K562 (cell line): ENCODE measurements around the gene CD52. TPM values are rescaled to one million over a fixed set of nuclear protein-coding genes. Genes with fewer than 3 reads are reported as not detected.

Experiments used
- DPF2 ChIP-seq: fragments of 450-650 bp; IDR thresholded peaks from 2 replicates; pipeline ENCODE4 v1.6.1; 2016
- ESRRA ChIP-seq: fragments of 450-650 bp; IDR thresholded peaks from 2 replicates; pipeline ENCODE4 v1.6.1; 2014; ENCODE audit warnings: low read depth, mild to moderate bottlenecking, moderate library complexity, borderline replicate concordance
- ETV5 ChIP-seq: sonication (generic); formaldehyde crosslinking; IDR thresholded peaks from 2 replicates; pipeline ENCODE4 v1.4.0; 2020; ENCODE audit warnings: low read depth, mild to moderate bottlenecking, missing genetic modification reagents
- ETV6 ChIP-seq, 3 experiments: fragments of 150-350 bp in 1 of 3; sonication (generic) in 1 of 3; formaldehyde crosslinking in 1 of 3; IDR thresholded peaks; 2 replicates each; pipeline versions ENCODE4 v1.6.1 to v1.8.0; 2014 to 2022; ENCODE audit warnings: borderline replicate concordance in 2 of 3, low read depth in 2 of 3, antibody characterized with exemption in 1 of 3, low read length in 1 of 3, mild to moderate bottlenecking in 1 of 3, missing genetic modification reagents in 1 of 3
- KDM1A ChIP-seq, 2 experiments: fragments of 450-650 bp; IDR thresholded peaks; 2 replicates each; pipeline ENCODE4 v1.6.1; 2016; ENCODE audit warnings: mild to moderate bottlenecking in 2 of 2
- MAFG ChIP-seq: fragments of 450-650 bp; conservative IDR thresholded peaks from 2 replicates; pipeline ENCODE4 v1.6.1; 2016; ENCODE audit warnings: missing genetic modification characterization, missing compliant biosample characterization
- MCM5 ChIP-seq: fragments of 450-650 bp; IDR thresholded peaks from 2 replicates; pipeline ENCODE4 v1.6.1; 2016; ENCODE audit warnings: low read depth
- MTA1 ChIP-seq: fragments of 450-650 bp; IDR thresholded peaks from 2 replicates; pipeline ENCODE4 v1.6.1; 2017; ENCODE audit warnings: borderline replicate concordance
- MYNN ChIP-seq, 2 experiments: sonication (generic); formaldehyde crosslinking in 1 of 2; IDR thresholded peaks; 2 replicates each; pipeline versions ENCODE4 v1.5.0 to v1.6.1; 2016 to 2020; ENCODE audit warnings: antibody characterized with exemption in 1 of 2, missing genetic modification reagents in 1 of 2
- NCOA1 ChIP-seq: fragments of 450-650 bp; IDR thresholded peaks from 2 replicates; pipeline ENCODE4 v1.6.1; 2016; ENCODE audit warnings: low read depth
- NFE2L1 ChIP-seq: fragments of 450-650 bp; IDR thresholded peaks from 2 replicates; pipeline ENCODE4 v1.6.1; 2016; ENCODE audit warnings: missing genetic modification characterization, low read depth, mild to moderate bottlenecking, missing compliant biosample characterization, moderate library complexity, borderline replicate concordance
- NR2C1 ChIP-seq, 2 experiments: fragments of 450-650 bp; IDR thresholded peaks; 2 replicates each; pipeline ENCODE4 v1.6.1; 2017; ENCODE audit warnings: mild to moderate bottlenecking in 2 of 2, antibody characterized with exemption in 1 of 2, inconsistent platforms in 1 of 2, missing compliant biosample characterization in 1 of 2, missing genetic modification characterization in 1 of 2
- NR2C2 ChIP-seq, 2 experiments: fragments of 200-800 bp in 1 of 2; sonication (Bioruptor generic) in 1 of 2; sonication (generic) in 1 of 2; formaldehyde crosslinking in 1 of 2; IDR thresholded peaks; 2 replicates each; pipeline versions ENCODE4 v1.6.1 to v1.8.0; 2016 to 2022; ENCODE audit warnings: mild to moderate bottlenecking in 1 of 2, missing compliant biosample characterization in 1 of 2, missing genetic modification characterization in 1 of 2, missing genetic modification reagents in 1 of 2
- PHF20 ChIP-seq: fragments of 450-650 bp; IDR thresholded peaks from 2 replicates; pipeline ENCODE4 v1.6.1; 2018; ENCODE audit not compliant: partially characterized antibody
- RCOR1 ChIP-seq, 2 experiments: IDR thresholded peaks; 2 replicates each; pipeline ENCODE4 v1.6.1; 2012; ENCODE audit warnings: low read depth in 2 of 2, low read length in 2 of 2, borderline replicate concordance in 1 of 2, improper control_type of control experiment in 1 of 2
- SREBF2 ChIP-seq: sonication (generic); formaldehyde crosslinking; IDR thresholded peaks from 2 replicates; pipeline ENCODE4 v1.4.0; 2020; ENCODE audit warnings: mild to moderate bottlenecking, missing genetic modification reagents
- THRAP3 ChIP-seq: fragments of 450-650 bp; IDR thresholded peaks from 2 replicates; pipeline ENCODE4 v1.6.1; 2016; ENCODE audit warnings: mild to moderate bottlenecking, inconsistent platforms, borderline replicate concordance
- ZBTB7A ChIP-seq: IDR thresholded peaks from 2 replicates; pipeline ENCODE4 v1.6.1; 2011; ENCODE audit warnings: low read depth, mild to moderate bottlenecking, low read length, moderate library complexity, borderline replicate concordance; ENCODE audit not compliant: control insufficient read depth
- ZNF140 ChIP-seq: fragments of 250-450 bp; sonication (Bioruptor Pico); IDR thresholded peaks from 2 replicates; pipeline ENCODE4 v1.8.0; 2021; ENCODE audit warnings: moderate library complexity, mild to moderate bottlenecking, inconsistent platforms
- ZNF24 ChIP-seq: fragments of 450-650 bp; IDR thresholded peaks from 2 replicates; pipeline ENCODE4 v1.6.1; 2016
- ZNF263 ChIP-seq: sonication (generic); formaldehyde crosslinking; IDR thresholded peaks from 2 replicates; pipeline ENCODE4 v1.8.0; 2022; ENCODE audit warnings: mild to moderate bottlenecking, missing genetic modification reagents, borderline replicate concordance
- ZNF609 ChIP-seq: sonication (generic); formaldehyde crosslinking; IDR thresholded peaks from 2 replicates; pipeline ENCODE4 v1.8.1; 2023; ENCODE audit warnings: missing genetic modification reagents, mild to moderate bottlenecking, borderline replicate concordance
- ZNF707 ChIP-seq: fragments of 250-450 bp; sonication (Bioruptor Pico); conservative IDR thresholded peaks from 2 replicates; pipeline ENCODE4 v1.8.0; 2022; ENCODE audit warnings: inconsistent platforms, mild to moderate bottlenecking, moderate library complexity
- polyA plus RNA-seq, 8 experiments: library from polyadenylated mRNA; depleted of rRNA in 4 of 8; stranded (reverse) in 5 of 8; unstranded in 3 of 8; fragments of >200 nt; fragmentation: Nextera tagmentation in 2 of 8; fragmentation: Illumina TruSeq in 1 of 8; extraction: Ambion mirVana in 2 of 8; extraction: Trizol in 1 of 8; gene quantifications; 2 replicates each; pipeline versions ENCODE4 v1.2.1 to v1.2.3, GENCODE V29; 2011 to 2014; ENCODE audit warnings: inconsistent platforms in 1 of 8, missing spikeins in 1 of 8
- total RNA-seq, 7 experiments: library from RNA; depleted of rRNA in 6 of 7; stranded (reverse); fragments of >200 nt in 6 of 7; fragmentation: Illumina TruSeq in 2 of 7; extraction: Trizol in 2 of 7; gene quantifications; 2 replicates each; pipeline versions ENCODE4 v1.2.1 to v1.2.3, GENCODE V29; 2011 to 2021; ENCODE audit warnings: low replicate concordance in 1 of 7

Gene CD52
- total and polyA plus RNA-seq, 9 of the 15 experiments (the other 6 are each of a cell fraction or from before 2014, with no cell fraction given) = 34.9 to 488 (median 173) TPM

DNA sequence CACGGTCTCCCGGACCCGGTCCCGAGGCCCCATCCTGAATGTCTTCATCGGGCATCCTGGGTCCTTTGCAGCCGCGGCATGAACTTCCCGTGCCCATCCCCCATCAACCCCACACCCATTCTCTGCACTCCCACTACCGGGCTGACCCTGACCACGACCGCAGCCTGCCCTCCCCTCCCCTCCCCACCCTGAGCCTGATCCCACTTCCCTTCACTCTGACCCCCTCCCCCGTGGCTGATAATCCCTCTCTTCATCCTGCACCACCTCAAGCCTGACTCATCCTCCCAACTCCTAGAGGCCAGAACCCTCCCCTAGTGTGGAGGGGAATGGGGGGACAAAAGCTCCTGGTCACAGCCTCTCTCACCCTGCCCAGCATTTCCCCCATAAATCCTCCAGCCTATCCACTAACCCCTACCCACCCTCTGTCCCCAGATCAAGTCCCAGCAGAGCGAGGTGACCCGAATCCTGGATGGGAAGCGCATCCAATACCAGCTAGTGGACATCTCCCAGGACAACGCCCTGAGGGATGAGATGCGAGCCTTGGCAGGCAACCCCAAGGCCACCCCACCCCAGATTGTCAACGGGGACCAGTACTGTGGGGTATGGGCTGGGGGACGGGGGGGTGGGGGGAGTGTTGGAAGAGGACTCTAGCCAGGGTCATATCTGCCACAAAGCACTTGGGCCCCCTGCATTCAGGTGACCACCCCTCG, 37.3 kb upstream of the CD52 start (continued):
- peak; percentile 4; the same call in 1 of the 2 replicates for TF ChIP-seq ZNF609 (CRISPR knock-in tag)
- peak; percentile 37; the same call in 1 of the 2 replicates for TF ChIP-seq SREBF2 (CRISPR knock-in tag)
- 0 out of 4 replicates have a peak, but pooled peaks of 1 of the 2 experiments have one; percentile 19 for TF ChIP-seq RCOR1 (IDR thresholded peaks at IDR 0.05; ENCODE audit: borderline replicate concordance in 1 of 2, low read depth in 2 of 2, low read length in 2 of 2)
- TF ChIP-seq MAFG (tag) = 0 out of 2 replicates have a peak, but pooled peaks have one; percentile 5
- peak; percentile 82 for TF ChIP-seq DPF2
- no peak for TF ChIP-seq NR2C2 (CRISPR knock-in tag; IDR thresholded peaks at IDR 0.05)
- peak; percentile 45; the same call in 1 of the 2 replicates for TF ChIP-seq NR2C2 (tag; IDR thresholded peaks at IDR 0.05)
- no peak for TF ChIP-seq ZNF263
- peak; percentile 89 for TF ChIP-seq ESRRA
- TF ChIP-seq PHF20 = peak; percentile 6
- peak; percentile 65; the same call in 1 of the 2 replicates for TF ChIP-seq THRAP3
- no peak for TF ChIP-seq ZNF140 (CRISPR knock-in tag)
- TF ChIP-seq NCOA1 = peak; percentile 39; the same call in 1 of the 2 replicates
- TF ChIP-seq MTA1 = peak; percentile 76; the same call in 1 of the 2 replicates
- TF ChIP-seq ETV5 = peak; percentile 5; the same call in 1 of the 2 replicates
- no peak for TF ChIP-seq ETV6 (IDR thresholded peaks at IDR 0.05; ENCODE audit: borderline replicate concordance in 1 of 2, low read depth in 2 of 2, low read length in 1 of 2)
- 0 out of 2 replicates have a peak, but pooled peaks have one; percentile 11 for TF ChIP-seq ETV6 (CRISPR knock-in tag; IDR thresholded peaks at IDR 0.05; ENCODE audit: borderline replicate concordance)
- TF ChIP-seq KDM1A (IDR thresholded peaks at IDR 0.05) = peak; percentile 70 to 86
- TF ChIP-seq NR2C1 (IDR thresholded peaks at IDR 0.05) = no peak
- TF ChIP-seq NR2C1 (tag; IDR thresholded peaks at IDR 0.05) = 0 out of 2 replicates have a peak, but pooled peaks have one; percentile 38
- no peak for TF ChIP-seq ZNF707 (CRISPR knock-in tag)
- no peak for TF ChIP-seq ZNF24
- no peak for TF ChIP-seq NFE2L1 (tag)
- no peak for TF ChIP-seq MCM5
- TF ChIP-seq MYNN (IDR thresholded peaks at IDR 0.05) = 0 out of 2 replicates have a peak, but pooled peaks have one; percentile 11
- no peak for TF ChIP-seq MYNN (CRISPR knock-in tag; IDR thresholded peaks at IDR 0.05)
- 0 out of 2 replicates have a peak, but pooled peaks have one; percentile 21 for TF ChIP-seq ZBTB7A
